DND-41 (cell line): ENCODE measurements around the gene DIS3L2.

ENCODE experiments used
- CTCF ChIP-seq: IDR thresholded peaks from 2 replicates; pipeline ENCODE4 v1.5.1; 2012; ENCODE audit warnings: borderline replicate concordance, low read length, moderate library complexity, mild to moderate bottlenecking; ENCODE audit not compliant: poor library complexity, severe bottlenecking; ENCODE audit errors: extremely low read depth
- EZH2 ChIP-seq: IDR thresholded peaks from 3 replicates; pipeline ENCODE4 v1.6.1; 2012; ENCODE audit warnings: borderline replicate concordance, low read depth, mild to moderate bottlenecking, moderate library complexity, low read length, inconsistent platforms; ENCODE audit not compliant: severe bottlenecking

DNA sequence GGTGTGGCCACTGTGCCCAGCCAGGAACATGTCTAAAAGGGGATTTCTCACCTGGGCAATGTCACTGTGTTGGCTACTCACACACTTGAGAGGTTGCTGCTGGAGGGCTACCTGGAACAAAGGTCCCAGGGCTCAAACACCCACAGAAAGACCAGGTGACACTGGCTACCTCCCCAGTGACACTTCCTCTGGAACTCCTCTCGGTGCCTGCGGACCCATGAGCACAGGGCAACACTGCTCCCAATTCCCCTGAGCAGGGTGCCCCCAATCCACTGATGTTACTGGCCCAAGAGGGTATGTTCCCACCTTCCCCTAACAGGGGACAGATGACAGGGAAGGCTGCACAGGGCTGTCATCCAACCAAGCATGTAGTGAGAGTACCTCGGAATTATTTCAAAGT, 41.1 kb upstream of the DIS3L2 start:
- no peak for TF ChIP-seq CTCF
- TF ChIP-seq EZH2 = no peak
